Neural cell (in vitro differentiated cells): Measurements from ENCODE around the gene WDR26.

Experiments used
- CTCF ChIP-seq: fragments of 450-650 bp; IDR thresholded peaks from 2 replicates; pipeline ENCODE4 v1.5.1; 2014; ENCODE audit warnings: antibody characterized with exemption, mild to moderate bottlenecking, moderate library complexity; ENCODE audit not compliant: poor library complexity, severe bottlenecking
- EP300 ChIP-seq: fragments of 450-650 bp; conservative IDR thresholded peaks from 2 replicates; pipeline ENCODE4 v1.6.1; 2014; ENCODE audit warnings: antibody characterized with exemption, mild to moderate bottlenecking, moderate library complexity; ENCODE audit not compliant: poor library complexity, severe bottlenecking
- EZH2 ChIP-seq: fragments of 200-600, 300-800 bp; shearing (Covaris generic), sonication (generic); IDR thresholded peaks from 2 replicates; pipeline ENCODE4 v1.6.1; 2014; ENCODE audit warnings: antibody characterized with exemption, low read length, borderline replicate concordance, mild to moderate bottlenecking; ENCODE audit not compliant: insufficient read depth, poor library complexity, severe bottlenecking
- MXI1 ChIP-seq: fragments of 450-650 bp; conservative IDR thresholded peaks from 2 replicates; pipeline ENCODE4 v1.6.1; 2014; ENCODE audit warnings: antibody characterized with exemption, mild to moderate bottlenecking; ENCODE audit not compliant: poor library complexity, severe bottlenecking
- POLR2AphosphoS5 ChIP-seq: IDR thresholded peaks from 2 replicates; pipeline ENCODE4 v1.6.1; 2012
- RAD21 ChIP-seq: fragments of 450-650 bp; conservative IDR thresholded peaks from 2 replicates; pipeline ENCODE4 v1.6.1; 2014; ENCODE audit warnings: antibody characterized with exemption, mild to moderate bottlenecking, moderate library complexity
- REST ChIP-seq: IDR thresholded peaks from 2 replicates; pipeline ENCODE4 v1.6.1; 2012; ENCODE audit warnings: borderline replicate concordance
- SMC3 ChIP-seq: fragments of 450-650 bp; conservative IDR thresholded peaks from 2 replicates; pipeline ENCODE4 v1.6.1; 2014; ENCODE audit warnings: antibody characterized with exemption, mild to moderate bottlenecking, moderate library complexity; ENCODE audit not compliant: poor library complexity
- TAF1 ChIP-seq: IDR thresholded peaks from 2 replicates; pipeline ENCODE4 v1.6.1; 2012; ENCODE audit warnings: low read depth

- TF ChIP-seq CTCF (no peak), RAD21 (no peak), EP300 (no peak), EZH2 (no peak), SMC3 (no peak), MXI1 (no peak), POLR2AphosphoS5 (no peak), REST (no peak), TAF1 (no peak)
Observed at GRCh38 chr1:224435999-224436398, 1.4 kb upstream of the WDR26 start.
